OCI-LY3 (cell line): Measurements from ENCODE around the gene SPECC1.
"Not testable (repeated sequence)": the region's sequence is repeated elsewhere in the genome, so short reads cannot be mapped to it uniquely, and the experiment has no call there.

ENCODE experiments used
- CTCF ChIP-seq: fragments of 200-600, 300-600 bp; sonication (generic); IDR thresholded peaks from 2 replicates; pipeline ENCODE4 v1.5.1; 2014; ENCODE audit warnings: antibody characterized with exemption, low read length, low read depth
- EZH2phosphoT487 ChIP-seq: fragments of 200-600 bp; shearing (Covaris generic); IDR thresholded peaks from 2 replicates; pipeline ENCODE4 v1.6.1; 2018; ENCODE audit warnings: antibody characterized with exemption, mixed run types, low read depth

GRCh38 chr17:20016475-20016992 lies 7.4 kb downstream of the SPECC1 start:
- not testable (repeated sequence) for TF ChIP-seq CTCF, EZH2phosphoT487
